B cell (primary cell): ENCODE measurements around the gene LMLN. TPM values are rescaled to one million over a fixed set of nuclear protein-coding genes. Genes with fewer than 3 reads are reported as not detected.

Source experiments
- ATAC-seq: fragments of 200-7000 bp; cut with Tn5 transposase; one replicate; pipeline ENCODE4 v1.10.0; 2021; ENCODE audit warnings: low read depth, mild to moderate bottlenecking, moderate number of reproducible peaks, moderate library complexity
- CTCF ChIA-PET: fragments of 350-600 bp; sonication (Branson Sonifier 250); formaldehyde crosslinking; loops from one replicate; lab custom pipeline; 2021; ENCODE audit warnings: antibody characterized with exemption, inconsistent platforms; lab: Charles Lee
- POLR2A ChIA-PET: fragments of 350-600 bp; sonication (Branson Sonifier 250); formaldehyde crosslinking; loops from one replicate; lab custom pipeline; 2021; ENCODE audit warnings: antibody characterized with exemption; lab: Charles Lee
- DNase-seq: peaks from one replicate; pipeline ENCODE4 v3.0.0; 2013
- H2AFZ ChIP-seq: 2 replicates; pipeline ENCODE4 v1.6.1; 2012; ENCODE audit warnings: mild to moderate bottlenecking, low read depth, low read length; ENCODE audit not compliant: insufficient read depth, poor library complexity, severe bottlenecking
- H3K27ac ChIP-seq, 2 donors: 1 replicate in 1 of 2; 2 replicates in 1 of 2; pipeline ENCODE4 v1.5.1; 2012 to 2013; ENCODE audit warnings: low read length in 2 of 2, mild to moderate bottlenecking in 2 of 2, moderate library complexity in 1 of 2
- H3K27me3 ChIP-seq, 4 experiments: fragments of 200-600 bp in 1 of 4; sonication (generic) in 1 of 4; replicated peaks in 1 of 4; 1 replicate in 2 of 4; 2 replicates in 2 of 4; pipeline versions ENCODE4 v1.6.1 to v1.7.0; 2013 to 2016; ENCODE audit warnings: low read length in 3 of 4, mild to moderate bottlenecking in 2 of 4, mixed read lengths in 1 of 4, moderate library complexity in 1 of 4; ENCODE audit not compliant: insufficient read depth in 4 of 4, control insufficient read depth in 3 of 4; ENCODE audit errors: control extremely low read depth in 1 of 4
- H3K36me3 ChIP-seq, 2 experiments: replicated peaks in 1 of 2; 1 replicate in 1 of 2; 2 replicates in 1 of 2; pipeline versions ENCODE4 v1.6.1 to v1.7.1; 2013; ENCODE audit warnings: low read length in 1 of 2; ENCODE audit not compliant: insufficient read depth in 2 of 2, control insufficient read depth in 1 of 2; ENCODE audit errors: control extremely low read depth in 1 of 2, extremely low read depth in 1 of 2
- H3K4me1 ChIP-seq, 2 donors: fragments of 200-600 bp in 1 of 2; sonication (generic) in 1 of 2; 1 replicate in 1 of 2; 2 replicates in 1 of 2; pipeline versions ENCODE4 v1.5.1 to v1.6.1; 2013 to 2017; ENCODE audit warnings: low read length in 2 of 2; ENCODE audit not compliant: control insufficient read depth in 2 of 2, insufficient read depth in 2 of 2
- H3K4me2 ChIP-seq: replicated peaks from 2 replicates; pipeline ENCODE3; 2012; ENCODE audit warnings: mild to moderate bottlenecking, low read depth, low read length; ENCODE audit not compliant: poor library complexity, severe bottlenecking
- H3K4me3 ChIP-seq, 5 experiments: fragments of 200-600 bp in 1 of 5; sonication (generic) in 1 of 5; 1 replicate in 3 of 5; 2 replicates in 2 of 5; pipeline versions ENCODE4 v1.5.1 to v1.7.0; 2011 to 2016; ENCODE audit warnings: low read length in 4 of 5, mild to moderate bottlenecking in 4 of 5, low read depth in 2 of 5, control low read depth in 1 of 5, moderate library complexity in 1 of 5; ENCODE audit not compliant: insufficient read depth in 1 of 5; ENCODE audit errors: control extremely low read depth in 1 of 5, extremely low read depth in 1 of 5
- H3K79me2 ChIP-seq: fragments of 200-600 bp; sonication (generic); one replicate; pipeline ENCODE4 v1.6.0; 2016; ENCODE audit warnings: low read length; ENCODE audit not compliant: control insufficient read depth, insufficient read depth
- H3K9ac ChIP-seq: fragments of 200-600 bp; sonication (generic); 2 replicates; pipeline ENCODE4 v1.6.1; 2017; ENCODE audit warnings: mild to moderate bottlenecking, low read length, moderate library complexity
- H3K9me3 ChIP-seq, 3 donors: one replicate each; pipeline versions ENCODE4 v1.6.1 to v1.7.1; 2013; ENCODE audit warnings: low read length in 2 of 3; ENCODE audit not compliant: control insufficient read depth in 2 of 3, insufficient read depth in 1 of 3; ENCODE audit errors: control extremely low read depth in 1 of 3
- H4K20me1 ChIP-seq: 2 replicates; pipeline ENCODE4 v1.6.0; 2012; ENCODE audit warnings: mild to moderate bottlenecking, low read length; ENCODE audit not compliant: insufficient read depth, control insufficient read depth, poor library complexity, severe bottlenecking
- H3K27ac Mint-ChIP-seq: one replicate; pipeline ENCODE4 v1.8.0; 2021; ENCODE audit warnings: mixed read lengths
- H3K27me3 Mint-ChIP-seq: one replicate; pipeline ENCODE4 v1.8.0; 2021; ENCODE audit warnings: mixed read lengths
- H3K4me1 Mint-ChIP-seq: one replicate; pipeline ENCODE4 v1.8.0; 2021; ENCODE audit warnings: mixed read lengths
- H3K4me3 Mint-ChIP-seq: one replicate; pipeline ENCODE4 v1.8.0; 2021; ENCODE audit warnings: mixed read lengths
- H3K9me3 Mint-ChIP-seq: one replicate; pipeline ENCODE4 v1.8.0; 2022; ENCODE audit warnings: mixed read lengths; ENCODE audit not compliant: insufficient read depth
- EZH2 ChIP-seq: IDR thresholded peaks from 2 replicates; pipeline ENCODE4 v1.6.1; 2012; ENCODE audit warnings: borderline replicate concordance, low read depth, mild to moderate bottlenecking, moderate library complexity, low read length; ENCODE audit not compliant: insufficient read depth, poor library complexity, severe bottlenecking
- WGBS: methylation state at CpG from one replicate; pipeline ENCODE4 v1.1.5; 2013; ENCODE audit warnings: missing lambda C conversion rate; ENCODE audit not compliant: insufficient coverage; 5-methylcytosine and 5-hydroxymethylcytosine counted together
- intact Hi-C: fragments of 100-400 bp; cut with micrococcal nuclease; formaldehyde crosslinking; loops from one replicate; pipeline ENCODE4 v1.10.0; 2022
- polyA plus RNA-seq: library from polyadenylated mRNA; depleted of rRNA; stranded (reverse); fragments of >200 nt; gene quantifications from 2 replicates; pipeline ENCODE4 v1.2.3, GENCODE V29; 2012
- total RNA-seq, 2 donors: library from RNA; stranded (reverse); fragments of 120-200 nt in 1 of 2; gene quantifications; 1 replicate in 1 of 2; 2 replicates in 1 of 2; pipeline versions ENCODE4 v1.2.3 to v1.2.4, GENCODE V29; 2013 to 2022
- TF ChIP-seq, protein P1 (sequence below): fragments of 200-600 bp; IDR thresholded peaks from one replicate; pipeline ENCODE4 v1.8.0; 2022; ENCODE audit warnings: antibody characterized with exemption, mild to moderate bottlenecking

The LMLN gene
- total and polyA plus RNA-seq, 2 donors (not counting 1 experiment from before 2014, with no cell fraction given): 1.4 to 6.7 TPM

DNA sequence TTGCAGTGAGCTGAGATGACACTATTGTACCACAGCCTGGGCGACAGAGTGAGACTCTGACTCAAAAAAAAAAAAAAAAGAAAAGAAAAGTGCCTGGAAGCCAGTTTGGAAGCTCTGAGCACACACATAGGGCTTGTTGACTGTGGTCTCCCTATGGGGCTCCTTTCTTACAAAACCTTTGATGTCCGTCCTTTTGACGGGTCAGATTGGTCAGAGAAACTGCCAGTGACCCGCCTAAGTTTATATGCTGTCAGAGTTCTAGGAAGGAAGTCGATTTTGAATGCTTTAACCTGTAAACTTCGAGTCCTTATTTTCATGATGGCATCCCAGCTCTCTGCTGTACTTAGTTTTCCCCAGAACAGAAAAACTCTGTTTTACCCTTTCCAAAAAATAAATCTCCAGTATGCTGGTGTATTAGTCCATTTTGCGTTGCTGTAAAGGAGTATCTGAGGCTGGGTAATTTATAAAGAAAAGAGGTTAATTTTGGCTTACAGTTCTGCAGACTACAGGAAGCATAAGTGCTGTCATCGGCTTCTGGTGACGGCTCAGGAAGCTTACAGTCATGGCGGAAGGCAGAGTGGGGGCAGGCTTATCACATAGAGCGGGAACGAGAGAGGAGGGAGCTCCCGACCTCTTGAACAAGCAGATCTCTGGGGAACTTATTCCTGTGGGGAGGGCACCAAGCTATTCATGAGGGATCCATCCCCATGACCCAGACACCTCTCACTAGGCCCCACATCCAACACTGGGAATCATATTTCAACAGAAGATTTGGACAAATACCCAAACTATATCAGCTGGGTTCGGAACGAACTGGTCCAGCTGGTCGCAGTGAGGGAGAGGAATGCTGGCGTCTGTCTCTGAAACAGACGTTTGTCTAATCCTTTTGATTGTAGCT lies 72.3 kb downstream of the LMLN start:
- Histone ChIP-seq H3K79me2 (no peaks in the 10 kb centered on the region), H3K36me3 (no peaks in the 10 kb centered on the region), H4K20me1 (no peaks in the 10 kb centered on the region), H3K4me3 (no peak overlapping the region), H3K9ac (no peak overlapping the region), H3K9me3 (no peaks in the 10 kb centered on the region), H3K4me1 (no peaks in the 10 kb centered on the region), H3K27me3 (no peaks in the 10 kb centered on the region), H3K4me2 (no peak overlapping the region), H2AFZ (no peak overlapping the region), H3K27ac (no peak overlapping the region)
- Mint-ChIP-seq H3K9me3 (no peaks in the 10 kb centered on the region), H3K27me3 (no peaks in the 10 kb centered on the region), H3K27ac (no peak overlapping the region), H3K4me1 (no peaks in the 10 kb centered on the region), H3K4me3 (no peak overlapping the region)
- no peak for DNase-seq
- POLR2A ChIA-PET: no interaction called here
- TF ChIP-seq, protein P1, sequence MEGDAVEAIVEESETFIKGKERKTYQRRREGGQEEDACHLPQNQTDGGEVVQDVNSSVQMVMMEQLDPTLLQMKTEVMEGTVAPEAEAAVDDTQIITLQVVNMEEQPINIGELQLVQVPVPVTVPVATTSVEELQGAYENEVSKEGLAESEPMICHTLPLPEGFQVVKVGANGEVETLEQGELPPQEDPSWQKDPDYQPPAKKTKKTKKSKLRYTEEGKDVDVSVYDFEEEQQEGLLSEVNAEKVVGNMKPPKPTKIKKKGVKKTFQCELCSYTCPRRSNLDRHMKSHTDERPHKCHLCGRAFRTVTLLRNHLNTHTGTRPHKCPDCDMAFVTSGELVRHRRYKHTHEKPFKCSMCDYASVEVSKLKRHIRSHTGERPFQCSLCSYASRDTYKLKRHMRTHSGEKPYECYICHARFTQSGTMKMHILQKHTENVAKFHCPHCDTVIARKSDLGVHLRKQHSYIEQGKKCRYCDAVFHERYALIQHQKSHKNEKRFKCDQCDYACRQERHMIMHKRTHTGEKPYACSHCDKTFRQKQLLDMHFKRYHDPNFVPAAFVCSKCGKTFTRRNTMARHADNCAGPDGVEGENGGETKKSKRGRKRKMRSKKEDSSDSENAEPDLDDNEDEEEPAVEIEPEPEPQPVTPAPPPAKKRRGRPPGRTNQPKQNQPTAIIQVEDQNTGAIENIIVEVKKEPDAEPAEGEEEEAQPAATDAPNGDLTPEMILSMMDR: no peak
- TF ChIP-seq EZH2: no peak
- intact Hi-C loops: no loop called here
- WGBS: 78% methylated on average over 10 of the region's 18 CpGs
- CTCF ChIA-PET: no interaction called here
- ATAC-seq: no peak

- intact Hi-C loops: no loop called here
- no peaks in the 10 kb centered on the region for H3K4me1 Mint-ChIP-seq
- no peaks in the 10 kb centered on the region for H3K27me3 Mint-ChIP-seq
- H4K20me1 ChIP-seq: no peaks in the 10 kb centered on the region
- no peak overlapping the region for H3K4me2 ChIP-seq
- H3K4me3 ChIP-seq: no peak overlapping the region
- no peak for ATAC-seq
- H3K4me1 ChIP-seq: no peaks in the 10 kb centered on the region
- WGBS: 96% methylated on average over 9 of the region's 9 CpGs
- TF ChIP-seq, protein P1: no peak
- no peak for TF ChIP-seq EZH2
- H3K27ac Mint-ChIP-seq: no peak overlapping the region
- no peak overlapping the region for H3K4me3 Mint-ChIP-seq
- no peak overlapping the region for H2AFZ ChIP-seq
- POLR2A ChIA-PET: no interaction called here
- no peaks in the 10 kb centered on the region for H3K36me3 ChIP-seq
- H3K79me2 ChIP-seq: no peaks in the 10 kb centered on the region
- H3K27me3 ChIP-seq: no peaks in the 10 kb centered on the region
- H3K9ac ChIP-seq: no peak overlapping the region
- no peak for DNase-seq
- no peak overlapping the region for H3K27ac ChIP-seq
- H3K9me3 ChIP-seq: peaks cover 0 to 8% (median 0%) of the 10 kb centered on the region in 3 donors
- CTCF ChIA-PET: no interaction called here
- peaks cover 2% of the 10 kb centered on the region for H3K9me3 Mint-ChIP-seq
Measured at GRCh38 chr3:198043119-198043518, 83.1 kb downstream of the LMLN start.
